Measurements from ENCODE around the gene CAPN11. TPM values are rescaled to one million over a fixed set of nuclear protein-coding genes. Genes with fewer than 3 reads are reported as not detected.

The CAPN11 gene
- total and polyA plus RNA-seq, 10 of the 15 experiments (the other 5 are each of a cell fraction or from before 2014, with no cell fraction given) = 0.05 to 0.44 (median 0.31) TPM

DNA sequence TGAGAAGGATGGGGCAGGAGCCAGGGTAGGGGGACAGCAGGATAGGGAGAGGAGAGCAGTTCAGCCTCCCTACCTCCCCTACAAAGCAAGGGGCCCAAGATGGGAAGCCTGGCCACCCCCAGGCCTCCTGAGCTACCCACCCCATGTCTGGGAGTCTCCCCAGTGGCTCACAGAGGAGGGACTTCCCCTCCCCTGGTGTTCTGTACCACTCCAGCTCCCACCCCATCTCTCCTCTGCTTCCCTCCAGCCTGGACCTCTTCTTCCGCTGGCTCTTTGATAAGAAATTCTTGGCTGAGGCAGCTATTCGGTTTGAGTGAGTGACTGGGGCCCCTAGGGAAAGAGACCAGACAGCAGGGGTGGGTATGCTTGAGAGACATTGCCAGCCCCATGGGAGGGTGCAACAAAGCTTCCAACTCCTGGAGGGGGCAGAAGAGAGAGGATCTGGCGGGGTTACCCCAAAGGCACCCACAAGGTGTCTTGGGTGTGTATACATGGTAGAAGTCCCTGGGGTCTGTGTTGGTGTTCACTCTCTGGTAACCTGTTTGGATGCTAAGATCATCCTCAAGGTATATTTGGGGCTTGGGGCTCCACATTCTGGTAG is 8.2 kb upstream of the CAPN11 start:
- Histone ChIP-seq H4K20me1 (ENCODE audit: control insufficient read depth, insufficient read depth) (no peaks in the 10 kb centered on the region), H3K4me2 (ENCODE audit: control insufficient read depth, insufficient read depth) (no peak overlapping the region), H3K27ac (ENCODE audit: control insufficient read depth, insufficient read depth) (no peak overlapping the region), H3K4me1 (ENCODE audit: control insufficient read depth, insufficient read depth, low read length) (no peaks in the 10 kb centered on the region; the same call in 1 of the 2 replicates), H3K9ac (ENCODE audit: control insufficient read depth, insufficient read depth, low read length) (no peak overlapping the region), H2AFZ (ENCODE audit: control insufficient read depth, low read depth, low read length) (no peak overlapping the region), H3K4me3 (no peak overlapping the region), H3K36me3 (ENCODE audit: control insufficient read depth in 2 of 2, insufficient read depth in 2 of 2, low read length in 1 of 2) (peaks cover 0 to 3% of the 10 kb centered on the region in 2 experiments; a peak in 3 of 4 replicates), H3K79me2 (ENCODE audit: control insufficient read depth, insufficient read depth, low read length) (no peaks in the 10 kb centered on the region), H3K9me3 (replicated peaks; ENCODE audit: control insufficient read depth, insufficient read depth, low read length) (no peaks in the 10 kb centered on the region), H3K27me3 (replicated peaks in 1 of 2; ENCODE audit: control insufficient read depth in 2 of 2, insufficient read depth in 2 of 2, low read length in 1 of 2) (no peaks in the 10 kb centered on the region)
- BruUV-seq (replicated peaks) = no TSS peak
- CTCF ChIA-PET = interaction anchor here (0.7 to 9.3 kb wide), 2 partner anchors 12 to 53 kb away, joined by 3 to 85 read pairs; no protein-coding TSS in a partner anchor
- intact Hi-C loops (cut with micrococcal nuclease; ENCODE audit: unreplicated experiment) = loop anchor here (5.0 kb wide), 1 partner anchor 187 kb away; no protein-coding TSS in a partner anchor
- POLR2A ChIA-PET = no interaction called here
- TF ChIP-seq PAX5 (IDR thresholded peaks at IDR 0.05; ENCODE audit: borderline replicate concordance, low read depth, low read length) = no peak
- no peak for TF ChIP-seq ETV6 (conservative IDR thresholded peaks at IDR 0.05 in 1 of 2, IDR thresholded peaks at IDR 0.05 in 1 of 2; ENCODE audit: borderline replicate concordance in 1 of 2, low read depth in 1 of 2)
- TF ChIP-seq, protein P1, sequence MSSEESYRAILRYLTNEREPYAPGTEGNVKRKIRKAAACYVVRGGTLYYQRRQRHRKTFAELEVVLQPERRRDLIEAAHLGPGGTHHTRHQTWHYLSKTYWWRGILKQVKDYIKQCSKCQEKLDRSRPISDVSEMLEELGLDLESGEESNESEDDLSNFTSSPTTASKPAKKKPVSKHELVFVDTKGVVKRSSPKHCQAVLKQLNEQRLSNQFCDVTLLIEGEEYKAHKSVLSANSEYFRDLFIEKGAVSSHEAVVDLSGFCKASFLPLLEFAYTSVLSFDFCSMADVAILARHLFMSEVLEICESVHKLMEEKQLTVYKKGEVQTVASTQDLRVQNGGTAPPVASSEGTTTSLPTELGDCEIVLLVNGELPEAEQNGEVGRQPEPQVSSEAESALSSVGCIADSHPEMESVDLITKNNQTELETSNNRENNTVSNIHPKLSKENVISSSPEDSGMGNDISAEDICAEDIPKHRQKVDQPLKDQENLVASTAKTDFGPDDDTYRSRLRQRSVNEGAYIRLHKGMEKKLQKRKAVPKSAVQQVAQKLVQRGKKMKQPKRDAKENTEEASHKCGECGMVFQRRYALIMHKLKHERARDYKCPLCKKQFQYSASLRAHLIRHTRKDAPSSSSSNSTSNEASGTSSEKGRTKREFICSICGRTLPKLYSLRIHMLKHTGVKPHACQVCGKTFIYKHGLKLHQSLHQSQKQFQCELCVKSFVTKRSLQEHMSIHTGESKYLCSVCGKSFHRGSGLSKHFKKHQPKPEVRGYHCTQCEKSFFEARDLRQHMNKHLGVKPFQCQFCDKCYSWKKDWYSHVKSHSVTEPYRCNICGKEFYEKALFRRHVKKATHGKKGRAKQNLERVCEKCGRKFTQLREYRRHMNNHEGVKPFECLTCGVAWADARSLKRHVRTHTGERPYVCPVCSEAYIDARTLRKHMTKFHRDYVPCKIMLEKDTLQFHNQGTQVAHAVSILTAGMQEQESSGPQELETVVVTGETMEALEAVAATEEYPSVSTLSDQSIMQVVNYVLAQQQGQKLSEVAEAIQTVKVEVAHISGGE (CRISPR knock-in tag; IDR thresholded peaks at IDR 0.05) = no peak
- no peak for TF ChIP-seq NFYB (IDR thresholded peaks at IDR 0.05; ENCODE audit: insufficient read depth, low read depth, low read length)
- TF ChIP-seq, protein P2, sequence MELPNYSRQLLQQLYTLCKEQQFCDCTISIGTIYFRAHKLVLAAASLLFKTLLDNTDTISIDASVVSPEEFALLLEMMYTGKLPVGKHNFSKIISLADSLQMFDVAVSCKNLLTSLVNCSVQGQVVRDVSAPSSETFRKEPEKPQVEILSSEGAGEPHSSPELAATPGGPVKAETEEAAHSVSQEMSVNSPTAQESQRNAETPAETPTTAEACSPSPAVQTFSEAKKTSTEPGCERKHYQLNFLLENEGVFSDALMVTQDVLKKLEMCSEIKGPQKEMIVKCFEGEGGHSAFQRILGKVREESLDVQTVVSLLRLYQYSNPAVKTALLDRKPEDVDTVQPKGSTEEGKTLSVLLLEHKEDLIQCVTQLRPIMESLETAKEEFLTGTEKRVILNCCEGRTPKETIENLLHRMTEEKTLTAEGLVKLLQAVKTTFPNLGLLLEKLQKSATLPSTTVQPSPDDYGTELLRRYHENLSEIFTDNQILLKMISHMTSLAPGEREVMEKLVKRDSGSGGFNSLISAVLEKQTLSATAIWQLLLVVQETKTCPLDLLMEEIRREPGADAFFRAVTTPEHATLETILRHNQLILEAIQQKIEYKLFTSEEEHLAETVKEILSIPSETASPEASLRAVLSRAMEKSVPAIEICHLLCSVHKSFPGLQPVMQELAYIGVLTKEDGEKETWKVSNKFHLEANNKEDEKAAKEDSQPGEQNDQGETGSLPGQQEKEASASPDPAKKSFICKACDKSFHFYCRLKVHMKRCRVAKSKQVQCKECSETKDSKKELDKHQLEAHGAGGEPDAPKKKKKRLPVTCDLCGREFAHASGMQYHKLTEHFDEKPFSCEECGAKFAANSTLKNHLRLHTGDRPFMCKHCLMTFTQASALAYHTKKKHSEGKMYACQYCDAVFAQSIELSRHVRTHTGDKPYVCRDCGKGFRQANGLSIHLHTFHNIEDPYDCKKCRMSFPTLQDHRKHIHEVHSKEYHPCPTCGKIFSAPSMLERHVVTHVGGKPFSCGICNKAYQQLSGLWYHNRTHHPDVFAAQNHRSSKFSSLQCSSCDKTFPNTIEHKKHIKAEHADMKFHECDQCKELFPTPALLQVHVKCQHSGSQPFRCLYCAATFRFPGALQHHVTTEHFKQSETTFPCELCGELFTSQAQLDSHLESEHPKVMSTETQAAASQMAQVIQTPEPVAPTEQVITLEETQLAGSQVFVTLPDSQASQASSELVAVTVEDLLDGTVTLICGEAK (IDR thresholded peaks at IDR 0.05; ENCODE audit: borderline replicate concordance) = no peak
- no peak for TF ChIP-seq SREBF1 (IDR thresholded peaks at IDR 0.05; ENCODE audit: low read length)
- ATAC-seq = no peak
- 83% methylated on average over 3 of the region's 3 CpGs for WGBS (ENCODE audit: insufficient coverage, insufficient replicate concordance, low lambda C conversion rate, missing lambda C conversion rate)
- RAD21 ChIA-PET (ENCODE audit: unreplicated experiment) = interaction anchor here (0.7 to 1.8 kb wide), 2 partner anchors 22 to 54 kb away, joined by 3 to 9 read pairs; no protein-coding TSS in a partner anchor
- no peak for FAIRE-seq
- DNase-seq (ENCODE audit: low read depth, low spot score) = no peak
- in situ Hi-C loops (cut with MboI) = loop anchor here (10.0 kb wide), 1 partner anchor 46 kb away; no protein-coding TSS in a partner anchor
- SMC1A ChIA-PET (ENCODE audit: uncharacterized antibody, unreplicated experiment) = interaction anchor here (2.0 kb wide), 1 partner anchor 53 kb away, joined by 17 read pairs; no protein-coding TSS in a partner anchor

Data from GM12878 (cell line).